Testis (tissue), 2 donors: ENCODE results near the gene LRRC47.

ENCODE experiments used
- CTCF ChIP-seq, 3 experiments: fragments of 450-650 bp in 2 of 3; fragments of 200-600 bp in 1 of 3; sonication (generic) in 1 of 3; IDR thresholded peaks; one replicate each; pipeline ENCODE4 v1.5.1; 2016 to 2019; ENCODE audit warnings: antibody characterized with exemption in 3 of 3, mild to moderate bottlenecking in 2 of 3, moderate library complexity in 1 of 3
- POLR2A ChIP-seq: fragments of 450-650 bp; IDR thresholded peaks from one replicate; pipeline ENCODE4 v1.6.1; 2017; ENCODE audit warnings: antibody characterized with exemption, mild to moderate bottlenecking, moderate library complexity

DNA sequence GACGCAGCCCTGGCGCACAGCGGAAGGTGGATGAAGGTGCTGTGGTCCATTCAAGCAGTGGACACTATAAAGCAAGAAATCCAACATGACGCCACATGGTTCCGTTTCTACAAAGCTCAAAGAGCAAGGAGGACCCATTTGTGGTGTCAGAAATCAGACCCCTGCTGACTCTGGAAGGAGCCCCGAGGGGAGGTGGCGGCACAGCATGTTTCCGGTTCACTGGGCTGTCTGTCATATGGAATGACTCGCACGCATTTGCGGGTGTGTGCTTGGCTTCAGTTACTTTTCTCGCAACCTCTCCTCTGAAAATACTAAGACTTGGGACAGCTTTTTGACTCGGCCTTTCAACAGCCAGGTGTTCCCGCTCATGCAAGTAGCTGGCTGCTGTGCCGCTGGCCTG is 29.1 kb upstream of the LRRC47 start:
- TF ChIP-seq CTCF (IDR thresholded peaks at IDR 0.05) (no peak), POLR2A (no peak)
